ENCODE data around the gene ITGA2.

Gene ITGA2

DNA sequence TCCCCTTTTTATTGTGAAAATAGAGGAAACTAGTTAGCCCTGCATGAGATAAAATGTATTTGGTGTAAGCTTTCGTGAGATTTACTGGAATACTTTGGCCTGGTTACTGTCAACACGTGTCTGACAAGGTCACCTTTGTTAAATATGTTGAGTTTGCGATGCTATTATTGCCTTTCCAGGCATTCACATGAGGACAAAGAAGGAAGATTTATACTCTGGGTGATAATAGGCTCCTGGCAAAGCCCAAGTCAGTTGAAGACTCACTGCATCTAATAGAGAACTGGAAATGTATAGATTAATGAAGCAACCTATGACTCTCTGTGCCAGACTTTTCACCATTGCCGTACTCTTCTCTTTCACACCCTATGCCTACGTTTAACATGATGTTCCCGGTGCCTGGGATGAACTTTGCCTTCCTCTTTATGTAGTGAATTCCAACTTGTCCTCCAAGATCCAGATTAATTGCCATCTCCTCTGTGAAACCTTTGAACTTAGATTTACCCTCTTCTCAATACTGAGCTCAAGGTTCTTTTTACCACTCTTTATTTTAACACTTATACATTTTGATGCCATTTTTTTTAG is 33.9 kb downstream of the ITGA2 start:
- no peak for DNase-seq

DNA sequence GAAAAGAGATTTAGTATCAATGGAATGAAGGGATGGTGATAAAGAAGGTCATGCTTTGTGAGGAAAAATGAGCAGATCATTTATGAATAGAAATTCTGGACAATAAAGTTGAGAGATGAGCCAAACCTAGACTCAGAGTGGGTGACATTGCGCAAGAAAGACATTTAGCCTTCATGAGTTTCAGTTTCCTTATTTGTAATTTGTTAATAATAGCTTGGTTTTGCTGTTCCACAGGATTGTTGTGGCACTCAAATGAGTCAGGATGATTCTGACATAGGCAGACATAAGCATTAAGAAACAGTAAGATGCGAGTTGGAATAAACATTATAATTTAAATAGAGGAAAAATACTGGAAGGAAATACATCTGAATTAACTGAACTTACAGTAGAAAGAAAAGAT is 34.8 kb downstream of the ITGA2 start:
- DNase-seq: no peak

DNA sequence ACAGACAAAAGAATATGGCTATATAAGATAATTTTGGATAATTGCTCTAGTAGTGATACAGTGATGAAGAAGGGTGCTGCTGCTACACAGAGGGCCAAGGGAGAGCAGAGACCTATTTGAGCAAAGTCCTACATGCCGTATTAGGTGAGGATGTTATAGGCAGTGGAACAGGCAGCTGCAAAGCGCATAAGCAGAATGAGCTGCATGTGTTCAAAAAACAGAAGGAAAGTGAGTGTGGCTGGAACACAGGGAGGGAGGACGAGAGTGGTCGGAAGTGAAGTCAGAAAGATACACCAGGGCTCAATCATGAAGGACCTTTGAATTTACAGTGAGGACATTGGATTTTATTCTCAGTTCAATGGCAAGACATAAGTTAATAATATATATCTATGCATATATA is 35.4 kb downstream of the ITGA2 start:
- DNase-seq: no peak

DNA sequence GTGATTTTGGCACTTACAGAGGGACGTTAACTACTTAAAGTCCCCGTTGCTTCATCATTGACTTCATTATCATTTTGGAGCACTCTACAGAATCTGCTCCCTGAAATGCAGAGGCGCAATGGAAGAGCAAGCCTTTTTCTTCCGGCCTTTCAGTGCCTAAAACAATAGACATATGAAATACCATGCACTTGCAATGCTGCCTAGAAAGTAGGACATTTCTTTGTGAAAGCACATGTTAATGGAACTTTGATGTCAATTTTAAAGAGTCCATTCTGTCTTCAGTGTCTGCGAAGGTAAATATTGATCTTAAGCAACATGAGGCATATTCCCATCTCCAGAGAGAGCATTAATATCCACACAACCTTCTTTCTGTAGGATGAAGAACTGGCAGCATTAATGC is 36.3 kb downstream of the ITGA2 start:
- DNase-seq: no peak

DNA sequence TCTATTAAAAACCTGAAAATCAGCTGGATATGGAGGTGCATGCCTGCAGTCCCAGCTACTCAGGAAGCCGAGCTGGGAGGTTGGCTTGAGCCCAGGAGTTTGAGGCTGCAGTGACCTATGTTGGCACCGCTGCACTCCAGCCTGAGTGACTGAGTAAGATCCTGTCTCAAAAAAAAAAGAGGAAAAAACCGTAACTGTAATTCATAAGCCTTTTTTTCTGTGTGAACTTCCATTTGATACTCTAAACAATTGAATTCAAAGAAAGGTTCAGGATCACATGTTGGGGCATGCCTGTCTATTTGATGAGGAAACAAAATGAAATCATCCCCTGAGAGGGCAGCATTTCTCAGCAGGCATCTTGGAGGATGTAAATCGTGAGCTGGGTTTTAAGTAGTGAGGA is 38.8 kb downstream of the ITGA2 start:
- no peak for DNase-seq

DNA sequence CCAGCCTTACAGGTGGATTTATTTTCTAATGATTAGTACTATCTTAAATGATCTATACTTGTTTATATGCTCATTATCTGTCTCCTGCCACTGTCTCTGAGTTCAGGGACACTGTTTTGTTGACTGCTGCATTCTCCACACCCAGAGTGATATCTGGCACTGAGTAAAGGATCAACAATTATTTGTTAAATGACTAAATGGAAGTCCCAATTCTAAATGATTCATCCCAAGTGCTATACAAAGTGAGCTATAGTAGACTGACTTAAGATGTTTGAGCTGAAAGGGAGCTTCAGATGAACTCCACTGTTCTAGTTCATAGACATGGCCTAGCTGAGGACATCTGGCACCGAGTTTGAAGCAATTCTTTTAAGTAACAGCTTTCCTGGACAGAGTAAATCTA is 40.5 kb downstream of the ITGA2 start:
- no peak for DNase-seq

DNA sequence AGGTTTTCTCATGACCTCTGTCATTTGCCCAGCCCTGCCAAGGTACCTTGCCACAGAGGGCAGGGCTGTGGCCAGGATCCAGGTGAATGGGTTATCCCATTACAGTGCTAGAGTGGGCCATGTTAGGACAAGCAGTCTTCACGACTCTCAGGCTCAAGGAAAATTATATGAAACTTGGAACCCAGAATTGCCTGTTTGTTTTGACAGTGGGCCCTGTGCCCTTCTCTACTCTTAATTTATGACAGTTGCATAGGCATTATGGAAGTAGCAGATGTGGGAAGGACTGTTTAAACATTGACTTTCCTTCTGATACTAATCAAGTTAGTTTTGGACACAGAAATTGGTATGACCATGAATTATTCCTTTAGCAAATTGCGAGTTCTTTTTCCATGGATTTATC is 41.7 kb downstream of the ITGA2 start:
- no peak for DNase-seq

DNA sequence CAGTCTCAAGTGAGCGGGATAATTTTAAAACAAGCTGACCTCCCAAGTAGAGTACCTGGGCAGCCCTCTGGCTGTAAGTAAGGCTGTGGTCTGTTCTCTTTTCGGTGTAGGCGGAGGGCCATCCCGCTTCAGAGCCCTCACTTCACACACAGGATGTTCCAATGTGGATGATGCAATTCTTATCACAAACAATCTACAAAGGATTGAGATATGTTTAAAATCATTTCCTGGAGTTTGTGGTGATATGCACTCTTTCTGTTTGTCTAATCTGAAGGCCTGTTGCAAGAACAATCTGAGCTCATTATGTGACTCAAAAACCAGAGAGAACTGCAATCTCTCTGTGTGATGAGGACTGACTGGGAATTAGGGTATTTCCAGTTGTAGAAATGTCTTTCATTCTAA is 42.5 kb downstream of the ITGA2 start:
- DNase-seq: no peak

DNA sequence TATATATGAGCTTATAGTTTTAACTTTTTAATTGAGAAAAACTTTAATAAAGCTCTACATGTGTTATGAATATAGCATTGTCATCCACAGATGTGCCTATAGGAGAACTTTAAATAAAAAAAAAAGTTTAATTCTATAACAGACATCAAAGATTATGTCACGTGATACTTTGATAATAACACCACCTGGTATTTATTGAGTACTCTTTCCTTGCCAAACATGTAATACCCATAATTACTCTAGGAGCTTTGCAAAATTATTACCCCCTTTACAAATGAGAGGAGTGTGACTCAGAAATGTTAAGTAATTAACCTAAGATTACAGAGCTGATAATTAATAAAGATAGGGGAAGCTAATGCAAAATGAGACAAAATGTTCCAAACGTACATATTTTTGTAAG is 43.0 kb downstream of the ITGA2 start:
- DNase-seq: no peak

DNA sequence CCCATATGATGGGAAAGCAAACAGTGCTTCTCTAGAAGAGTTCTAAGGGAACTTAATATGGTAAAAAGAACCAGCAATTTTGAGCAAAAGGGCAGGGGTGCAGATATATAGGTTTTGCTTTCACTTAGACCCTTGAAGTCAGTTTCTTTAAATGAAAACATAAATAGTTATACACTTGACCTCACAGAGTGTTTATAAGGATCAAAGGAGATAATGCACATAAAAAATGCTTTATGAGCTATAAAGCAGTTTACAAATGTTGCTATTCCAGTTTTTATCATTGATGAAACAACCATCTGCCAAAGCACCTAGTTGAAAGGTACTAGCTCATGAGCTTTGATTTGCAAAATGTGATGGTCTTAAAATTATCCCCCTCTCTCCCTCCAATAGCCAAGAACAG is 45.7 kb downstream of the ITGA2 start:
- DNase-seq: no peak

DNA sequence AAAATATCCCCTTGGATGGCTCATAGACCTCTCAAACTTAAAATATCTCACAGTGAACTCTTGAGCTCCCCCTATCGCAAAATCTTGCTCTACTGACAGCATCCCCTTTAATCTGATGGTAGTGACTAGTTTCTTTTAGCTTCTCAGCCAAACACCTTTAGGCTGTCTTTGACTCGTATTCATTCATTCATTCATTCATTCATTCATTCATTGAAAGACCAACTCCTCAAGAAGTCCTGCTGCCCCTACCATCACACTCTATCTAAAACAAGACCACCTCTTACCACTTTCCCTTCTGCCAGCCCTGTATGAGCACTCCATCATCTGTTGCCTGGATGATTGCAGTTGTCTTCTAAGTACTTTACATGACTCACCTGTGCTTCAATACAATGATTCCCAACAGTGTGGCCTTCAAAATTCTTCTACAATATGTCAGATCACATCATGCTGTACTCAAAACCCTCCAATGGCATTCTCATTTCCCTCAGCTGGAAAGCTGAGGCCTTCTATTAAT is 46.8 kb downstream of the ITGA2 start:
- DNase-seq: no peak

DNA sequence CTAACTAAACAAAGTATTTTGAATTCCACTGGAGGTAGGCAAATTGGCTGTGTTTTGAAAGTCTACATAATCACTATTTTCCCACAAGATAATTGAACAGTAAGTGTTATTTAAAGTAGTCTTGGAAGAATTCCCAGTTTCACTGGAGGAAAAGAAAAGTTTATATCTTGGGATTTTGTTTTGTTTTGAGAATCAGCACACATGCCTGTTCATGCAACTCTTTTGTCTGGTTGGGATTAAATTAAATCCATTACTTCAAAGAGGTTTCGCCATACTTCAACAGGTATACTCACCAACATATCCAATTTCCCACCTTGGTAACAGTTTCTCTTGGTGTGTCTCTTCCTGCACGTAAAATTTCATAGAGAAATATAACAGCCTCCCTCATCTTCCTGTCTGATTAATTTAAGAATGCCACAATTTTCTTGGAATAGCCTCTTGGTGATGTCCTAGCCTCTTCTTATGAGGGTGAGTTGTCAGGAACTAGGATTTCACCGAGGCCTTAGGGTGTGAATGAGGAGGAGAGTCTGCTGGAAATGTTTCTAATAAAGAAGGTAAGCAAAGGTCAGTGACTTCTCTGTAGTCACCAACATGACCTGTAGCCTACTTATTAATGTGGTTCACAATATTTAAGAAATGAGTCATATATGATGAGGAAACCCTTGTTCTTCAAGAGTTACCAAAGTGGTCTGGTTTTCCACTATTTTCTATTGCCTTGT is 48.1 kb downstream of the ITGA2 start:
- DNase-seq: no peak

DNA sequence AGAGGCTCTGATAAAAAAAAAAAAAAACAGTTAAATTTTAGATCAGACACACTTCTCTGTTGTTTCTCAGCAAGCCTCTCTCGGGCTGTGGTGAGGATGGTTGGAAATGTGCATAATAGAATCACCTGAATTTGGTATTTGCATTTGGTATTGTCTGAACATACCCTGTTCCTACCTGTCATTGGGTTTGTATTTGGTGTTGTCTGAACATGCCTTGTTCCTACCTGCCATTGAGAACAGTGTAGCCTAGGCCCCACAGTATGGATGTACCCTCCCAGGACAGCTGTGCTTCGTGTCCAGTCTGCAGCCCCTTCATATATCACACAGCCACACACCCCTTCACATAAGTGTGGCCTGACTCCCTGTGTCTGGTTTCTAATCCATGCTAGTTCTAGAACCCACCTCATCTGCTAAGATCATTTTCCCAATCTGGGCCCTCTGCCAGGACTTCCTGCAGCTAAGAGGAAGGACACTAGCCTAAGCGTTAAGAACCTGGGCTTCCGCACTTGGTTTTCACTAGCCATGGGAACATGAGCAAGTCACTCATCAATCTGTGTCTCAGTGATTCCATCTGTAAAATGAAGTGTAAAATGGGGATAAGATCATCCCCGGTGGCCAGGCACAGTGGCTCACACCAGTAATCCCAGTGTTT is 49.2 kb downstream of the ITGA2 start:
- no peak for DNase-seq

DNA sequence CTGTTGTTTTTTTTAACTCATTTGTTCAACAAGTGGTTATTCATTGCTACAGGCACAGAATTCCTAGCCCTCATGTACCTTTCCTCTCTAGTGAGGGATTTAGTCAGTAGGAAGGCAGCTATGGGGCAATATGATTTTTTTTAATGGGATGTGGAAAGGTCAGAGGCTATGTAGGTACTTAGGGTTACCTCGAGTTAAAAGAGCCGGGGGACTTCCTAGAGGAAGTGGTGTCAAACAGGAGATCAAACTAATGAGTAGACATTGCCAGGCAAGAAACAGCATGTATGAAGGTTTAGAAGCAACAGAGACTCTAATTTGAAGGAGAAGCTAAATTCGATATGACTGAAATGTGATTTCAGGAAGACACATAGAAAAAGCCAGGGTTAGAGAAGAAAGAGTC is 50.7 kb downstream of the ITGA2 start:
- DNase-seq: no peak

DNA sequence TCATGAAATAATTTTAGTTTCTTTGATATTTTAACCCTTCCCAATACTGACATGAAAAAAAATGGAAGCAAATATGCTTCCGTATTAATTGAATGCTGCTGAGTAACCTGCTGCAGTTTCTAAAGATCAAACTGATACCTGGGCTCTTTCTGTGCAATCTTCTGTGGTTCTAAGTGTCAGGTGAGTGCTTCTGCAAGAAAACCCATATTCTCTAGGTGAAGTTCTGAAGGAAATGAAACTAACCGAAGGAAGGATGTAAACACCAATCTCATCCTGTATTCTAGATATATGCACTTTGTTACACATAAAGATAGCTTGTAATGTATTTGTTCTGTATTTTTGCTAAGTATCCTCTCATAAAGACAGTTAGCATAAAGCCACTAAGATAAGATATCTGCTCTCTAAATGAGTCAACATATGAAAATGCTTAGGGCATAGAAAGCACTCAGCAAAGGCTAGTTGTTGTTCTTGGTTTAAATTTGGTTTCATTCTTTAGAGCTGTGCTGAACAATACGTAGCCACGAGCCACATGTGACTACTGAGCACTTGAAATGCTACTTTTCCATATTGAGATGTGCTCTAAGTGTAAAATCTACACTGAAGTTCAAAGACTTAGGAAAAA is 52.0 kb downstream of the ITGA2 start:
- DNase-seq: no peak

DNA sequence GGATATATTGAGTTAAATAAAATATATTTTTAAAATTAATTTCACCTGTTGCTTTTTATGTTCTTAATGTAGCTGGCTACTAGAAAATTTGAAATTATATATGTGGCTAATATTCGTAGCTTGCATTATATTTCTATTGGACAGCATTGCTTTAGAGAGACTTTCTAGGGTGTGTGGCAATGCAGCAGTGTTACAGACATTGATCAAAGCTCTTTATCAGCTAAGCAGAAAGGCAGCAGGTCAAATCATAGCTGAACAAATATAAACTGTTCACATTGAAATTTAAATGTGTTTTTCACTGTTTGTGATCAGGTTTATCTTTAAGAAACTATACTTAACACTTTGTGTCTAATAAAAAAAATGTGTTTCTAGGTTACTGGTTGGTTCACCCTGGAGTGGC is 52.6 kb downstream of the ITGA2 start:
- DNase-seq: no peak

DNA sequence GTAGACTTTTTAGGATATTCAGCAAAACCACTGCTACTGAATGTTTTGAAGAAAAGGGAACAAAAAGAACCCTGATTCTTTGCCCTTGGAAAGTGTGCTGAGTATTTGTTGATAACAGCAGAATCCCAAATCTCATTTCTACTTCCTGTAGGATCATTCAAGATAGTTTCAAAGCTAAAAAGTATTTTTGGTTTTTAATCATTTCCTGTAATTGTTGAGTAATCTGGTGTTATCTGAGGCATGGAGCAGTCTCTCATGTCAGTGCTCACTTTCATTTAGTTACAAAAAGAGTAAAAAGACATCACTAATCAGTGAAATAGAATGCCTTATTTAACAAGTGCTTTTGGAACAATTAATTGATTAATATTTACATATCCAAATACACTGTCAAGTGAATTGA is 56.1 kb downstream of the ITGA2 start:
- DNase-seq: no peak

DNA sequence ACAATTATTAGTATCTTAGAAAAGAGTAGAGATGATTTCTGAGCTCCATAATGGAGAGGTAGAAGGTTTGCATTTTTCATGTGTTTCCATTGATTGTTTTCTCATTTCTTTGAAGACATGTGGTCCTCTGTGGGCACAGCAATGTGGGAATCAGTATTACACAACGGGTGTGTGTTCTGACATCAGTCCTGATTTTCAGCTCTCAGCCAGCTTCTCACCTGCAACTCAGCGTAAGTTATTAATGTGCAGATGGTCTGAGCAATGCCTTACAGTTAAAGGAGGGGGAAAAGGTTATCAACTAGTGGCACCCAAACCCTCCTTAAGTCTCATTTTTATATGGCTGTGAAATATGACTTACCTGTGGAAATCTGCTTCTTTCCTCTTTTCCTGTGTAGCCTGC is 59.1 kb downstream of the ITGA2 start:
- DNase-seq: no peak

DNA sequence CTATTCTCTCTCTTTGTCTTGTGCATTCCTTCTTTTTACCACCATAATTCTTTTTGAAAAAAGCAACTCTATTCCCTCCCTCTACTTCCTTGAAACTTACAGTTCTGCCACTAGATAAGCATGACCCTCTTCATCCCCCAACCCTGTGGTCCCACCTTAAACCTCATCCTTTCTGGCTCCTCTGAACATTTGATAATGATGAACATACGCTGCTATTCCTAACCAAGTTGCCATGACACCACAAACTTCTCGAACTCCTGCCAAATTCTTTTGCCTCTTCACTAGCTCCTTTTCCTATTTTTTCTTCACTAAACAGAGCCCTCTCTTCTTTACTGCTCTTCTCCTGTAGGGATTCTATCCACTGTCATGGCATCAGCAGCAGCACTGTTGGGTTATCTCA is 63.3 kb downstream of the ITGA2 start:
- no peak for DNase-seq

DNA sequence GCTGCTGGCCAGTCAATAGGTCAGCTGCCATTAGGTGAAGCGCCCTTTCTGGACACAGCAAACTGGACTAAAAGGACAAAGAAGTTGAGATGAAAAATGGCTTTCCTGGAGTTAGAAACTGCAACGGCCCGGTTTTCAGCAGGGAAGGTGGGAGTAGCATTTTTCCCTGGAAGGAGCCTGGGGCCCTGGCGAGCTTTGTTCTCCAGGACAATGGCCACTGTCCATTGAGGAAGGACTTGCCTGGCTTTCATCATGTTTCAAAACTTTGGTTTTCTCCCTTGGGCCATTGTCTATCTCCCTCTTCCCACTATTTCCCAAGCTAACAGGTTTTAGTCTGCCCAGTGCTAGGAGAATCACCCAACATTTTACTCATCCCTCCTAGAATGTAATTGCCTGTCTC is 64.2 kb downstream of the ITGA2 start:
- DNase-seq: no peak

DNA sequence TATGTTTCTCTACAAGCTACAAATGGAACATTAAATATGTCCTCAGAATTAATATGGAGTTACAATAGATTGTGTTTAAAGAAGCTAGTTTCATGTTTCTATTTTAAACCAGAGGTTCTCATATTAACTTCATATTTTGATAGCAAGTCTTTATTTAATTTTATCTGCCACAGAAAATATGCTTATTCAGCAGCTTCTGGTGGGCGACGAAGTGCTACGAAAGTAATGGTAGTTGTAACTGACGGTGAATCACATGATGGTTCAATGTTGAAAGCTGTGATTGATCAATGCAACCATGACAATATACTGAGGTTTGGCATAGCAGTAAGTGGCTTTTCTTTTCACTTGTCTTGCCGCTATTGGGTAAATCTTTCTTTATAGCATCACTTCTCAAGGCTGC is 66.2 kb downstream of the ITGA2 start:
- DNase-seq: no peak

DNA sequence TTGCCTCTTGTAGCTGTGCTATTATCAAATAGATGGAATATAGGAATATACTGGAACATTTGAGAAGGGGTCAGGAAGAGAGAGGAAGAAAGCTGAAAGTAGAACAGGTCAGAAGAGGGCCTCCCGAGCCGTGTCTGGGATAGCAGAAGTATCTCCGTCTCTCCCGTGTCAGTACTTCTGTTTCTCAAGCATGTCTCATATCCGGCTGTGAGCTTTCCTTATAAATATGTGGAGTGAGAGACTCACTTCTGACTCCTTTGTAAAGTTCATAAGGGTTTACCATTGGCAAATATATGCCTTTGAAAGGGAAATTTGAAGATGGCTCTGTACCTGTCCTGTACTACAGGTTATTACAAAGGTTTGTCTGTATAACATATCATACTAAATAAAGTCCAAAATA is 70.1 kb downstream of the ITGA2 start:
- DNase-seq: no peak

DNA sequence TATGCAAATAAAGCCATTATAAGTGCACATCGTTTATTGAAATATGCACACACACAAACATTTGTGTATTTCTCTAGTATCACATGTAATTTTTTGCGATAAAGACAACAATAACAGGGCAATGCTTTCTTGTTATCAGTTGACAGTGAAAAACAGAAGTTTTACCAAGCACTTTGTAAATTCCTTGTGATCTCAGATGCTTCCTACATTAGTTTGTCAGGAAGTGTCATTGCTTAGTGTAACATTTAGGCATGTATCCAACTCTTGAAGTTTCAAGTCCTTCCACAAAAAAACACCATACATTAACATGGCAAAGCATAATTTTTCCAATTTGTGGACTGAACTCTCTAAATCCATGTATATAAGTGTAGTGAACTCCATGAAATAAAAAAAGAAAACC is 74.0 kb downstream of the ITGA2 start:
- no peak for DNase-seq

DNA sequence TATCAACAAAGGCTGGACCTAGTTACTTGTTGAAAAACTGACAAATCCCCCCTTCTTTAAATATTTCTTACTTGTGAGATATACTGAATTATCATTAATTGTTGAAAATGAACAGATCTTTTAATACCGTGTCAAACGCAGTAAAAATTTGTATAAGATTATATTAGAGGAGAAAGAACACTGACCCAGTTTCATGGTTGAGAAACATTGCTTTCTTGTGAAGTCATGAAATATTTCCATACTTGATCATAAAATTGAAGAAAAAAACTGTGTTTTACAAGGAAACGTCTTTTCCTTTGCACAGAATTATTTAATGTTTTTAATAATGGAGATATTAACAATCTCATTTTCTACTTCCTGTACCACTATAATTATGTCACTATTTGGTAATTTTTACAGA is 74.6 kb downstream of the ITGA2 start:
- no peak for DNase-seq
